ENCODE results near the gene POU2AF1.

DNA sequence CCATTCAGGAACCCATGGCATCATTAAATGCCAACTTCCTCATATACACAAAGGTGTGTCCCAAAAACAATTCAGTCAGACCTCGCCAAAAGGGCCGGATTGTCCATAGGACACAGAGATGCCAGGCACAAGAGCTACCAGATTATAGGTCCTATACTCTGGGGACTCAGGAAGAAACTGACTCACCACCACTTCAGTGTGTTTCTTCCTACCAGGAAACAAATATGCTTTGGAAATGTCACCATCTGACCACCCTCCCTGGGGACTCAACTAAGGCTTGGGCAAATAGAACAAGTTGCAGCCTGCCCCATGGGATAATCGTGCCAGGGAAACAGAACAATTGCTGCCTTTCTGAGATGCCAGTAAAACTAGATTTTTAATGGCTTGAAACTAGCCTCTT is 69.0 kb downstream of the POU2AF1 start:
- TF ChIP-seq, protein P1, sequence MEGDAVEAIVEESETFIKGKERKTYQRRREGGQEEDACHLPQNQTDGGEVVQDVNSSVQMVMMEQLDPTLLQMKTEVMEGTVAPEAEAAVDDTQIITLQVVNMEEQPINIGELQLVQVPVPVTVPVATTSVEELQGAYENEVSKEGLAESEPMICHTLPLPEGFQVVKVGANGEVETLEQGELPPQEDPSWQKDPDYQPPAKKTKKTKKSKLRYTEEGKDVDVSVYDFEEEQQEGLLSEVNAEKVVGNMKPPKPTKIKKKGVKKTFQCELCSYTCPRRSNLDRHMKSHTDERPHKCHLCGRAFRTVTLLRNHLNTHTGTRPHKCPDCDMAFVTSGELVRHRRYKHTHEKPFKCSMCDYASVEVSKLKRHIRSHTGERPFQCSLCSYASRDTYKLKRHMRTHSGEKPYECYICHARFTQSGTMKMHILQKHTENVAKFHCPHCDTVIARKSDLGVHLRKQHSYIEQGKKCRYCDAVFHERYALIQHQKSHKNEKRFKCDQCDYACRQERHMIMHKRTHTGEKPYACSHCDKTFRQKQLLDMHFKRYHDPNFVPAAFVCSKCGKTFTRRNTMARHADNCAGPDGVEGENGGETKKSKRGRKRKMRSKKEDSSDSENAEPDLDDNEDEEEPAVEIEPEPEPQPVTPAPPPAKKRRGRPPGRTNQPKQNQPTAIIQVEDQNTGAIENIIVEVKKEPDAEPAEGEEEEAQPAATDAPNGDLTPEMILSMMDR (IDR thresholded peaks at IDR 0.05): no peak
- TF ChIP-seq POLR2A (IDR thresholded peaks at IDR 0.05) (no peak), EP300 (IDR thresholded peaks at IDR 0.05) (no peak)

All from tibial nerve (tissue), 4 donors.